ENCODE results near the gene PAX1. TPM values are rescaled to one million over a fixed set of nuclear protein-coding genes. Genes with fewer than 3 reads are reported as not detected.
A peak's percentile ranks its signal among the peaks of the same experiment; 100 is the strongest.

PAX1 gene
- total and polyA plus RNA-seq, 2 of the 13 experiments (the other 11 are each of a cell fraction or from before 2014, with no cell fraction given), result not detected

- 0 out of 2 replicates have a peak, but pooled peaks have one; percentile 49 for TF ChIP-seq ZNF280B (CRISPR knock-in tag; IDR thresholded peaks at IDR 0.05; ENCODE audit: borderline replicate concordance)
Observed at GRCh38 chr20:21767739-21768223, 62.3 kb downstream of the PAX1 start (continued).

Small RNA genes lying within 50 kb of the gene (small RNA-seq; reads per million reads assigned to genes)
- gene RPL41P1 (ENCODE audit: insufficient read depth in 2 of 3, insufficient read length in 3 of 3, low read depth in 2 of 3, low replicate concordance in 1 of 3), result 0 reads per million in 3 experiments

Other genes starting within 250 kb of the PAX1 start
- not detected in 2 replicates for gene NKX2-2, start 191.6 kb upstream of the PAX1 start, total RNA-seq (2016; rRNA removed; fragmentation: Illumina TruSeq; extraction: Trizol)
- gene NKX2-2, start 191.6 kb upstream of the PAX1 start, polyA plus RNA-seq (2011; rRNA removed), result not detected in 2 replicates

Data from HepG2 (cell line).